ENCODE results near the gene ENTR1. TPM values are rescaled to one million over a fixed set of nuclear protein-coding genes. Genes with fewer than 3 reads are reported as not detected.

ENTR1 gene
- total and polyA plus RNA-seq, 2 of the 4 experiments (the other 2 are of a cell fraction), result 14.5 to 37.3 TPM

DNA sequence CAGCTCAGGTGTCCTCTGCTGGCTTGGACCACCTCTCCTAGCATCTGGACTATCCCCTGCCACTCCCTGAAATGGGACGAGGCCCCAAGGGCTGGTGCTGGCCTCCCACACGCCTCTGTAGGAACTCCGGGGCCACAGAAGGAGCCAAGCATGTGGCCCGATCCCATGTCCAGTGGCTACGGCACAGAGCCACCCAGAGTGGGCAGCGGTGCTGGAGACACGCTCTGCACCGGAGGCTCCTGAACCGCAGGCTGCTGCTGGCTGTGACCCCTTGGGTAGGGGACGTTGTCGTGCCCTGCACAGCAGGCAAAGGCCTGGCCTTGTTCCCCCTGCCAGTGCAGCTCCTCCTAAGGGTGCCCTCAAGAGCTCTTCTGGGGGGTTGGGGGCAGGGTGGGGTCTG lies 30.5 kb downstream of the ENTR1 start:
- TF ChIP-seq MAZ (IDR thresholded peaks at IDR 0.05; ENCODE audit: borderline replicate concordance, low read depth, low read length), result no peak
- H3K18ac ChIP-seq (ENCODE audit: low read depth, low read length), result no peak overlapping the region
- no peak overlapping the region for H2AK9ac ChIP-seq (replicated peaks; ENCODE audit: low read depth, low read length, poor library complexity)
- no TSS peak for BruUV-seq (replicated peaks)
- H3K27ac ChIP-seq (ENCODE audit: insufficient read depth, low read length), result no peak overlapping the region
- H3K9me3 ChIP-seq (ENCODE audit: control insufficient read depth, insufficient read depth, low read length), result no peaks in the 10 kb centered on the region
- no peak overlapping the region for H2BK15ac ChIP-seq (ENCODE audit: low read depth, low read length)
- no peak overlapping the region for H2BK120ac ChIP-seq (ENCODE audit: low read depth, low read length)
- no peak for DNase-seq
- no peaks in the 10 kb centered on the region for H3K9me1 ChIP-seq (ENCODE audit: insufficient read depth, low read length)
- no peak overlapping the region for H3K4me3 ChIP-seq (ENCODE audit: insufficient read depth, low read depth, low read length)
- no peaks in the 10 kb centered on the region for H3K27me3 ChIP-seq (ENCODE audit: control insufficient read depth, insufficient read depth, low read length)
- H4K8ac ChIP-seq (ENCODE audit: low read depth in 2 of 2, low read length in 2 of 2), result no peak overlapping the region
- H3K79me1 ChIP-seq (ENCODE audit: low read depth in 1 of 2, low read length in 2 of 2), result no peaks in the 10 kb centered on the region
- no peak overlapping the region for H2AK5ac ChIP-seq (ENCODE audit: low read depth, low read length)
- no peak overlapping the region for H2AFZ ChIP-seq (replicated peaks; ENCODE audit: low read length, poor library complexity)
- H3K36me3 ChIP-seq (ENCODE audit: control insufficient read depth, insufficient read depth, low read length), result peaks cover 52% of the 10 kb centered on the region
- no peak overlapping the region for H3K4me2 ChIP-seq (ENCODE audit: low read depth, low read length)
- H4K20me1 ChIP-seq (ENCODE audit: insufficient read depth, low read length), result no peaks in the 10 kb centered on the region
- 90% methylated on average over 5 of the region's 11 CpGs; no CpG with 5 or more reads in 1 of the 2 experiments for WGBS, 2 experiments (ENCODE audit: extremely low coverage in 2 of 2, insufficient read length in 1 of 2)
- no peak overlapping the region for H3K14ac ChIP-seq (replicated peaks; ENCODE audit: low read depth, low read length)
- H3K9ac ChIP-seq (ENCODE audit: low read depth, low read length), result no peak overlapping the region
- ChIA-PET POLR2A (ENCODE audit: unreplicated experiment) (interaction anchor here (0.5 kb wide), 1 partner anchor 17 kb away, joined by 3 read pairs; no protein-coding TSS in a partner anchor), CTCF (no interaction called here)
- dilution Hi-C loops (cut with HindIII; ENCODE audit: low sequenced_read_pairs, unreplicated experiment) (no loop called here), in situ Hi-C loops (cut with MboI; ENCODE audit: low sequenced_read_pairs) (no loop called here), intact Hi-C loops (cut with micrococcal nuclease) (no loop called here)
- no peak overlapping the region for H4K5ac ChIP-seq (ENCODE audit: low read depth, low read length)
- no peak overlapping the region for H4K91ac ChIP-seq (ENCODE audit: insufficient read depth, low read depth, low read length)
- ATAC-seq (ENCODE audit: low read depth), result no peak
- H2BK5ac ChIP-seq (ENCODE audit: low read depth, low read length, poor library complexity, severe bottlenecking), result no peak overlapping the region
- H2BK20ac ChIP-seq (ENCODE audit: low read depth, low read length), result no peak overlapping the region
- H3K4me1 ChIP-seq (ENCODE audit: control insufficient read depth, insufficient read depth, low read length), result no peaks in the 10 kb centered on the region
- H3K4ac ChIP-seq (ENCODE audit: low read depth, low read length), result no peak overlapping the region
- H3K56ac ChIP-seq (ENCODE audit: extremely low read depth, insufficient read depth, low read length), result no peak overlapping the region
- no peak overlapping the region for H3K23ac ChIP-seq (ENCODE audit: low read depth, low read length)

Data from IMR-90 (cell line).